Activated CD4-positive, alpha-beta memory T cell treated with anti-CD3 and anti-CD28 coated beads, Interleukin-2, amount 10 ng/mL, durations not matched to agents 7 days and 5 days (primary cell): Measurements from ENCODE around the gene ALKBH3. TPM values are rescaled to one million over a fixed set of nuclear protein-coding genes. Genes with fewer than 3 reads are reported as not detected.
A peak's percentile ranks its signal among the peaks of the same experiment; 100 is the strongest.

ENCODE experiments used
- CTCF ChIA-PET: fragments of 350-600 bp; sonication (Branson Sonifier 250); formaldehyde crosslinking; loops from one replicate; lab custom pipeline; 2021; ENCODE audit warnings: antibody characterized with exemption, inconsistent platforms; lab: Charles Lee
- POLR2A ChIA-PET: fragments of 350-600 bp; sonication (Branson Sonifier 250); formaldehyde crosslinking; loops from one replicate; lab custom pipeline; 2021; ENCODE audit warnings: antibody characterized with exemption; lab: Charles Lee
- DNase-seq: peaks from one replicate; pipeline ENCODE4 v3.0.0-alpha.2; 2020
- H3K27ac Mint-ChIP-seq: one replicate; pipeline ENCODE4 v1.8.0; 2021; ENCODE audit warnings: mild to moderate bottlenecking, mixed read lengths
- H3K27me3 Mint-ChIP-seq: one replicate; pipeline ENCODE4 v1.8.0; 2021; ENCODE audit warnings: mixed read lengths
- H3K36me3 Mint-ChIP-seq: one replicate; pipeline ENCODE4 v1.8.0; 2021; ENCODE audit warnings: low read depth, mixed read lengths
- H3K4me1 Mint-ChIP-seq: one replicate; pipeline ENCODE4 v1.8.0; 2021; ENCODE audit warnings: mixed read lengths
- H3K4me3 Mint-ChIP-seq: one replicate; pipeline ENCODE4 v1.8.0; 2021; ENCODE audit warnings: mild to moderate bottlenecking, mixed read lengths
- H3K9me3 Mint-ChIP-seq: one replicate; pipeline ENCODE4 v1.8.0; 2021; ENCODE audit warnings: mixed read lengths
- total RNA-seq, 2 experiments: library from RNA; stranded (reverse); gene quantifications; one replicate each; pipeline ENCODE4 v1.2.3, GENCODE V29; 2021

Gene ALKBH3
- total RNA-seq, 2 experiments from 2014 or later: 25.4 to 32.0 TPM

GRCh38 chr11:43866520-43866919 lies 14.1 kb upstream of the ALKBH3 start:
- no peak for DNase-seq
- Mint-ChIP-seq H3K9me3 (peaks cover 3% of the 10 kb centered on the region), H3K36me3 (peaks cover 5% of the 10 kb centered on the region), H3K4me1 (peaks cover 24% of the 10 kb centered on the region), H3K4me3 (no peak overlapping the region), H3K27ac (no peak overlapping the region), H3K27me3 (peaks cover 62% of the 10 kb centered on the region)
- POLR2A ChIA-PET: no interaction called here
- CTCF ChIA-PET: interaction anchor here (1.5 to 2.6 kb wide), 2 partner anchors 15 to 24 kb away, joined by 4 to 8 read pairs; no protein-coding TSS in a partner anchor

GRCh38 chr11:43866969-43867368 lies 13.7 kb upstream of the ALKBH3 start:
- POLR2A ChIA-PET: no interaction called here
- no peak overlapping the region for H3K4me3 Mint-ChIP-seq
- CTCF ChIA-PET: interaction anchor here (0.5 to 2.6 kb wide), 3 partner anchors 14 to 23 kb away, joined by 3 to 8 read pairs (median 4); no protein-coding TSS in a partner anchor
- peaks cover 24% of the 10 kb centered on the region for H3K4me1 Mint-ChIP-seq
- DNase-seq: no peak
- H3K9me3 Mint-ChIP-seq: peaks cover 3% of the 10 kb centered on the region
- H3K36me3 Mint-ChIP-seq: peaks cover 5% of the 10 kb centered on the region
- H3K27me3 Mint-ChIP-seq: peaks cover 65% of the 10 kb centered on the region
- no peak overlapping the region for H3K27ac Mint-ChIP-seq

- Mint-ChIP-seq H3K27me3 (peaks cover 72% of the 10 kb centered on the region), H3K27ac (no peak overlapping the region), H3K36me3 (peaks cover 5% of the 10 kb centered on the region), H3K9me3 (peaks cover 3% of the 10 kb centered on the region), H3K4me1 (peaks cover 24% of the 10 kb centered on the region), H3K4me3 (no peak overlapping the region)
- POLR2A ChIA-PET: interaction anchor here (1.2 to 1.7 kb wide), 3 partner anchors 12 to 21 kb away, joined by 3 to 7 read pairs (median 4); no protein-coding TSS in a partner anchor
- CTCF ChIA-PET: interaction anchor here (2.6 kb wide), 1 partner anchor 17 kb away, joined by 8 read pairs; no protein-coding TSS in a partner anchor
- DNase-seq: peak; percentile 47
Measured at GRCh38 chr11:43868852-43869567, 11.6 kb upstream of the ALKBH3 start.

- POLR2A ChIA-PET: interaction anchor here (0.9 to 1.4 kb wide), 3 partner anchors 9 to 18 kb away, joined by 3 to 4 read pairs (median 3); partner anchors contain the start of gene ALKBH3
Measured at GRCh38 chr11:43871051-43871450, 9.6 kb upstream of the ALKBH3 start.

GRCh38 chr11:43872995-43873394 lies 7.6 kb upstream of the ALKBH3 start:
- Mint-ChIP-seq H3K36me3 (no peaks in the 10 kb centered on the region), H3K27me3 (peaks cover 62% of the 10 kb centered on the region), H3K9me3 (no peaks in the 10 kb centered on the region), H3K4me1 (peaks cover 17% of the 10 kb centered on the region), H3K27ac (no peak overlapping the region), H3K4me3 (no peak overlapping the region)
- DNase-seq: no peak
- ChIA-PET CTCF (interaction anchor here (1.1 kb wide), 1 partner anchor 21 kb away, joined by 3 read pairs; no protein-coding TSS in a partner anchor), POLR2A (no interaction called here)

More at GRCh38 chr11:43871051-43871450, 9.6 kb upstream of the ALKBH3 start:
- Mint-ChIP-seq H3K4me3 (no peak overlapping the region), H3K9me3 (peaks cover 3% of the 10 kb centered on the region), H3K27ac (no peak overlapping the region), H3K27me3 (peaks cover 68% of the 10 kb centered on the region), H3K36me3 (peaks cover 5% of the 10 kb centered on the region), H3K4me1 (peaks cover 24% of the 10 kb centered on the region)
- CTCF ChIA-PET: no interaction called here
- DNase-seq: no peak

GRCh38 chr11:43874078-43874477 lies 6.6 kb upstream of the ALKBH3 start:
- no peak for DNase-seq
- peaks cover 6% of the 10 kb centered on the region for H3K4me1 Mint-ChIP-seq
- POLR2A ChIA-PET: no interaction called here
- CTCF ChIA-PET: no interaction called here
- no peaks in the 10 kb centered on the region for H3K36me3 Mint-ChIP-seq
- H3K9me3 Mint-ChIP-seq: no peaks in the 10 kb centered on the region
- H3K4me3 Mint-ChIP-seq: no peak overlapping the region
- H3K27me3 Mint-ChIP-seq: peaks cover 67% of the 10 kb centered on the region
- no peak overlapping the region for H3K27ac Mint-ChIP-seq

- H3K9me3 Mint-ChIP-seq: no peaks in the 10 kb centered on the region
- no peak overlapping the region for H3K4me3 Mint-ChIP-seq
- H3K27me3 Mint-ChIP-seq: peaks cover 68% of the 10 kb centered on the region
- ChIA-PET CTCF (no interaction called here), POLR2A (no interaction called here)
- no peak overlapping the region for H3K27ac Mint-ChIP-seq
- no peaks in the 10 kb centered on the region for H3K4me1 Mint-ChIP-seq
- no peak for DNase-seq
- H3K36me3 Mint-ChIP-seq: no peaks in the 10 kb centered on the region
Measured at GRCh38 chr11:43874738-43875137, 5.9 kb upstream of the ALKBH3 start.

GRCh38 chr11:43879789-43880639 lies 617 bp upstream of the ALKBH3 start:
- H3K36me3 Mint-ChIP-seq: peaks cover 20% of the 10 kb centered on the region
- POLR2A ChIA-PET: interaction anchor here (1.1 kb wide), 1 partner anchor 9 kb away, joined by 3 read pairs; no protein-coding TSS in a partner anchor
- H3K27me3 Mint-ChIP-seq: peaks cover 26% of the 10 kb centered on the region
- H3K4me3 Mint-ChIP-seq: peak overlapping the region; percentile 92
- no peak for DNase-seq
- H3K9me3 Mint-ChIP-seq: peaks cover 8% of the 10 kb centered on the region
- H3K4me1 Mint-ChIP-seq: peaks cover 23% of the 10 kb centered on the region
- CTCF ChIA-PET: interaction anchor here (1.0 kb wide), 1 partner anchor 54 kb away, joined by 3 read pairs; no protein-coding TSS in a partner anchor
- H3K27ac Mint-ChIP-seq: peak overlapping the region; percentile 72

GRCh38 chr11:43892851-43893250 lies 12.2 kb downstream of the ALKBH3 start:
- no peaks in the 10 kb centered on the region for H3K4me1 Mint-ChIP-seq
- ChIA-PET POLR2A (no interaction called here), CTCF (interaction anchor here (1.3 to 5.1 kb wide), 2 partner anchors 16 to 51 kb away, joined by 3 to 56 read pairs; partner anchors contain the start of gene C11orf96)
- H3K27me3 Mint-ChIP-seq: no peaks in the 10 kb centered on the region
- no peaks in the 10 kb centered on the region for H3K9me3 Mint-ChIP-seq
- H3K36me3 Mint-ChIP-seq: peaks cover 29% of the 10 kb centered on the region
- DNase-seq: no peak
- no peak overlapping the region for H3K4me3 Mint-ChIP-seq
- no peak overlapping the region for H3K27ac Mint-ChIP-seq

GRCh38 chr11:43894546-43894945 lies 13.9 kb downstream of the ALKBH3 start:
- Mint-ChIP-seq H3K27me3 (no peaks in the 10 kb centered on the region), H3K4me3 (no peak overlapping the region), H3K36me3 (peaks cover 41% of the 10 kb centered on the region), H3K9me3 (no peaks in the 10 kb centered on the region), H3K27ac (no peak overlapping the region), H3K4me1 (no peaks in the 10 kb centered on the region)
- POLR2A ChIA-PET: no interaction called here
- CTCF ChIA-PET: no interaction called here
- DNase-seq: no peak

- H3K27ac Mint-ChIP-seq: no peak overlapping the region
- H3K4me1 Mint-ChIP-seq: no peaks in the 10 kb centered on the region
- peaks cover 36% of the 10 kb centered on the region for H3K36me3 Mint-ChIP-seq
- POLR2A ChIA-PET: no interaction called here
- CTCF ChIA-PET: interaction anchor here (0.7 kb wide), 1 partner anchor 69 kb away, joined by 3 read pairs; no protein-coding TSS in a partner anchor
- no peaks in the 10 kb centered on the region for H3K27me3 Mint-ChIP-seq
- H3K4me3 Mint-ChIP-seq: no peak overlapping the region
- no peaks in the 10 kb centered on the region for H3K9me3 Mint-ChIP-seq
- no peak for DNase-seq
Measured at GRCh38 chr11:43895601-43896000, 15.0 kb downstream of the ALKBH3 start.

- no peak overlapping the region for H3K4me3 Mint-ChIP-seq
- CTCF ChIA-PET: no interaction called here
- H3K36me3 Mint-ChIP-seq: peaks cover 23% of the 10 kb centered on the region
- no peaks in the 10 kb centered on the region for H3K9me3 Mint-ChIP-seq
- no peak for DNase-seq
- H3K27ac Mint-ChIP-seq: no peak overlapping the region
- no peaks in the 10 kb centered on the region for H3K27me3 Mint-ChIP-seq
- H3K4me1 Mint-ChIP-seq: no peaks in the 10 kb centered on the region
- POLR2A ChIA-PET: no interaction called here
Measured at GRCh38 chr11:43898574-43898973, 17.9 kb downstream of the ALKBH3 start.

- DNase-seq: no peak
- no peaks in the 10 kb centered on the region for H3K9me3 Mint-ChIP-seq
- no peaks in the 10 kb centered on the region for H3K27me3 Mint-ChIP-seq
- no peak overlapping the region for H3K4me3 Mint-ChIP-seq
- H3K4me1 Mint-ChIP-seq: no peaks in the 10 kb centered on the region
- peaks cover 23% of the 10 kb centered on the region for H3K36me3 Mint-ChIP-seq
- H3K27ac Mint-ChIP-seq: no peak overlapping the region
- ChIA-PET CTCF (no interaction called here), POLR2A (no interaction called here)
Measured at GRCh38 chr11:43899094-43899493, 18.5 kb downstream of the ALKBH3 start.
